ENCODE data around the gene KLHL40. TPM values are rescaled to one million over a fixed set of nuclear protein-coding genes. Genes with fewer than 3 reads are reported as not detected.

Gene KLHL40, protein sequence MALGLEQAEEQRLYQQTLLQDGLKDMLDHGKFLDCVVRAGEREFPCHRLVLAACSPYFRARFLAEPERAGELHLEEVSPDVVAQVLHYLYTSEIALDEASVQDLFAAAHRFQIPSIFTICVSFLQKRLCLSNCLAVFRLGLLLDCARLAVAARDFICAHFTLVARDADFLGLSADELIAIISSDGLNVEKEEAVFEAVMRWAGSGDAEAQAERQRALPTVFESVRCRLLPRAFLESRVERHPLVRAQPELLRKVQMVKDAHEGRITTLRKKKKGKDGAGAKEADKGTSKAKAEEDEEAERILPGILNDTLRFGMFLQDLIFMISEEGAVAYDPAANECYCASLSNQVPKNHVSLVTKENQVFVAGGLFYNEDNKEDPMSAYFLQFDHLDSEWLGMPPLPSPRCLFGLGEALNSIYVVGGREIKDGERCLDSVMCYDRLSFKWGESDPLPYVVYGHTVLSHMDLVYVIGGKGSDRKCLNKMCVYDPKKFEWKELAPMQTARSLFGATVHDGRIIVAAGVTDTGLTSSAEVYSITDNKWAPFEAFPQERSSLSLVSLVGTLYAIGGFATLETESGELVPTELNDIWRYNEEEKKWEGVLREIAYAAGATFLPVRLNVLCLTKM
- not detected for total RNA-seq
- not detected for polyA plus RNA-seq
- total RNA-seq: not detected

DNA sequence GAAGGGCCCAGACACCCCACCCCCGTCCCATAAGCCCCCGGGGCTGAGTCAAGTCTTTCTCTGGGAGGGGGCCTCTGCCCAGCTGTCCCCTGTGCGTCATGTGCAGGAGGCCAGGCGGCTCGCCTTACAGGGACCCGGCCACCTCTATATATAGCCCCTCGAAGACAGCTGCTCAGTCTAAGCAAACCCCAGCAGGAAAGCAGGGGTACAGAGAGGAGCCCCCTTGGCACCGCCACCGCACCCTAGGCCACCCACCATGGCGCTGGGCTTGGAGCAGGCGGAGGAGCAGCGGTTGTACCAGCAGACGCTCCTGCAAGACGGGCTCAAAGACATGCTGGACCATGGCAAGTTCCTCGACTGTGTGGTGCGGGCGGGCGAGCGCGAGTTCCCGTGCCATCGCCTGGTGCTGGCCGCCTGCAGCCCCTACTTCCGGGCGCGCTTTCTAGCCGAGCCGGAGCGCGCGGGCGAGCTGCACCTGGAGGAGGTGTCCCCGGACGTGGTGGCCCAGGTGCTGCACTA lies at the start of gene KLHL40:
Gene KLHL40, plus strand, starts transcription at position 175 of the 519 bp plus-strand sequence. Its CDS starts 82 bp downstream, at position 257.
- ATAC-seq (no peak), DNase-seq (no peak)
- peaks cover 9 to 24% (median 15%) of the 10 kb centered on the region in 5 donors for H3K27me3 Mint-ChIP-seq
- intact Hi-C loops (cut with micrococcal nuclease): no loop called here
- no peak within 1 kb of the TSS for H3K27ac Mint-ChIP-seq
- H3K9me3 Mint-ChIP-seq: peaks cover 0 to 4% (median 0%) of the 10 kb centered on the region in 11 donors
- Histone ChIP-seq H3K36me3 (ENCODE audit: control insufficient read depth in 2 of 3, insufficient read depth in 3 of 3, low read length in 3 of 3) (no peaks in the 10 kb centered on the region), H3K27me3 (ENCODE audit: control insufficient read depth in 2 of 2, insufficient read depth in 2 of 2, low read length in 2 of 2) (no peaks in the 10 kb centered on the region), H3K4me3 (ENCODE audit: low read length) (no peak within 1 kb of the TSS), H3K4me1 (ENCODE audit: control insufficient read depth in 2 of 2, insufficient read depth in 2 of 2, low read length in 2 of 2) (no peaks in the 10 kb centered on the region), H3K9me3 (ENCODE audit: control insufficient read depth in 2 of 3, low read length in 3 of 3) (no peaks in the 10 kb centered on the region), H3K27ac (ENCODE audit: low read depth, low read length) (no peak within 1 kb of the TSS)
- peak within 1 kb of the TSS in 6 of 10 donors; percentile 28 to 55 (median 43) for H3K4me3 Mint-ChIP-seq
- peaks cover 0 to 6% (median 0%) of the 10 kb centered on the region in 5 donors for H3K36me3 Mint-ChIP-seq
- ChIA-PET POLR2A (no interaction called here), CTCF (no interaction called here)
- H3K4me1 Mint-ChIP-seq: peaks cover 0 to 6% (median 3%) of the 10 kb centered on the region in 7 donors

DNA sequence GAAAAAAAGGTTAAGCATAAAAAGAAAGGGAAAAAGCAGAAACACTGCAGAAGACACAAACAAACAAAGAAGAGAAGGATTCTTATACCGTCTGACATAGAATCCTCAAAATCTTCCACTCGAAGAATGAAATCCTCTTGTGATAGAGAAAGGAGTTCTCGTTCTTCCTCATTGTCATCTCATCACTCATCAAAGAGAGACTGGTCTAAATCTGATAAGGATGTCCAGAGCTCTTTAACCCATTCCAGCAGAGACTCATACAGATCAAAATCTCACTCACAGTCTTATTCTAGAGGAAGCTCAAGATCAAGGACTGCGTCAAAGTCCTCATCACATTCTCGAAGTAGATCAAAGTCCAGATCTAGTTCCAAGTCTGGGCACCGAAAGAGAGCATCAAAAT lies 48.3 kb upstream of the KLHL40 start:
- Mint-ChIP-seq H3K27ac (no peak overlapping the region), H3K9me3 (no peaks in the 10 kb centered on the region), H3K27me3 (no peaks in the 10 kb centered on the region), H3K4me1 (peaks cover 0 to 22% (median 15%) of the 10 kb centered on the region in 7 donors), H3K36me3 (peaks cover 5 to 28% (median 24%) of the 10 kb centered on the region in 5 donors), H3K4me3 (no peak overlapping the region)
- H3K27me3 ChIP-seq (ENCODE audit: control insufficient read depth in 2 of 2, insufficient read depth in 2 of 2, low read length in 2 of 2): no peaks in the 10 kb centered on the region
- H3K4me1 ChIP-seq (ENCODE audit: control insufficient read depth in 2 of 2, insufficient read depth in 2 of 2, low read length in 2 of 2): peaks cover 28 to 32% of the 10 kb centered on the region in 2 donors
- ATAC-seq: no peak
- POLR2A ChIA-PET: interaction anchor here (1.0 to 1.7 kb wide), 4 partner anchors 13 to 55 kb away, joined by 3 to 10 read pairs (median 4); partner anchors contain the start of genes NKTR and SEC22C
- CTCF ChIA-PET: no interaction called here
- peak overlapping the region; percentile 10 for H3K27ac ChIP-seq (ENCODE audit: low read depth, low read length)
- H3K9me3 ChIP-seq (ENCODE audit: control insufficient read depth in 2 of 3, low read length in 3 of 3): no peaks in the 10 kb centered on the region
- H3K36me3 ChIP-seq (ENCODE audit: control insufficient read depth in 2 of 3, insufficient read depth in 3 of 3, low read length in 3 of 3): peaks cover 28 to 75% (median 30%) of the 10 kb centered on the region in 3 experiments
- intact Hi-C loops (cut with micrococcal nuclease): loop anchor here in 1 of 2 donors (5.0 kb wide), 1 partner anchor 110 kb away; no protein-coding TSS in a partner anchor
- H3K4me3 ChIP-seq (ENCODE audit: low read length): no peak overlapping the region
- no peak for DNase-seq

DNA sequence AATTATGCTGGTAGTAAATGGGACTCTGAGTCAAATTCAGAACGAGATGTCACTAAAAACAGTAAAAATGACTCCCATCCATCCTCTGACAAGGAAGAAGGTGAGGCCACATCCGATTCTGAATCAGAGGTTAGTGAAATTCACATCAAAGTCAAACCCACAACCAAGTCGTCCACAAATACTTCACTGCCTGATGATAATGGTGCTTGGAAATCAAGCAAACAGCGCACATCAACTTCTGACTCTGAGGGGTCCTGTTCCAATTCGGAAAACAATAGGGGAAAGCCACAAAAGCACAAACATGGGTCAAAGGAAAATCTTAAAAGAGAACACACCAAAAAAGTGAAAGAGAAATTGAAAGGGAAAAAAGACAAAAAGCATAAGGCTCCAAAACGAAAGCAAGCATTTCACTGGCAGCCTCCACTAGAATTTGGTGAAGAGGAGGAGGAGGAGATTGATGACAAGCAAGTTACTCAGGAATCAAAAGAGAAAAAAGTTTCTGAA lies 46.9 kb upstream of the KLHL40 start:
- Mint-ChIP-seq H3K36me3 (peaks cover 5 to 32% (median 30%) of the 10 kb centered on the region in 5 donors), H3K27ac (no peak overlapping the region), H3K9me3 (no peaks in the 10 kb centered on the region), H3K4me3 (no peak overlapping the region), H3K4me1 (peaks cover 0 to 24% (median 15%) of the 10 kb centered on the region in 7 donors), H3K27me3 (no peaks in the 10 kb centered on the region)
- CTCF ChIA-PET: no interaction called here
- Histone ChIP-seq H3K27me3 (ENCODE audit: control insufficient read depth in 2 of 2, insufficient read depth in 2 of 2, low read length in 2 of 2) (no peaks in the 10 kb centered on the region), H3K9me3 (ENCODE audit: control insufficient read depth in 2 of 3, low read length in 3 of 3) (no peaks in the 10 kb centered on the region), H3K4me1 (ENCODE audit: control insufficient read depth in 2 of 2, insufficient read depth in 2 of 2, low read length in 2 of 2) (peaks cover 28 to 32% of the 10 kb centered on the region in 2 donors), H3K36me3 (ENCODE audit: control insufficient read depth in 2 of 3, insufficient read depth in 3 of 3, low read length in 3 of 3) (peaks cover 28 to 75% (median 31%) of the 10 kb centered on the region in 3 experiments), H3K27ac (ENCODE audit: low read depth, low read length) (peak overlapping the region; percentile 67), H3K4me3 (ENCODE audit: low read length) (peak overlapping the region; percentile 30)
- peak; percentile 78 for ATAC-seq
- DNase-seq: peak in 8 of 9 donors; percentile 36 to 67 (median 54)
- intact Hi-C loops (cut with micrococcal nuclease): loop anchor here (1.0 to 5.0 kb wide), 8 partner anchors 14 to 134 kb away; partner anchors contain the start of genes NKTR (in 2 of the 2), CCDC13 (in 1 of the 2) and SS18L2 (in 1 of the 2)
- POLR2A ChIA-PET: interaction anchor here (0.5 to 1.8 kb wide), 3 partner anchors 37 to 800 kb away, joined by 3 to 10 read pairs (median 5); partner anchors contain the start of genes NKTR and SS18L2

DNA sequence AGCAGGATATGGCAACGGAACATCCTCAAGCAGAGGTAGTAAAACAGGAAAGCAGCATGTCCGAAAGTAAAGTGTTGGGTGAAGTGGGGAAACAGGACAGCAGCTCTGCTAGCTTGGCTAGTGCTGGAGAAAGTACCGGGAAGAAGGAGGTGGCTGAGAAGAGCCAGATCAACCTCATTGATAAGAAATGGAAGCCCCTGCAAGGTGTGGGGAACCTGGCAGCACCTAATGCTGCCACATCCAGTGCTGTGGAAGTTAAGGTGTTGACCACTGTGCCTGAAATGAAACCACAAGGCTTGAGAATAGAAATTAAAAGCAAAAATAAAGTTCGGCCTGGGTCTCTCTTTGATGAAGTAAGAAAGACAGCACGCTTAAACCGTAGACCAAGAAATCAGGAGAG lies 46.1 kb upstream of the KLHL40 start:
- Histone ChIP-seq H3K36me3 (ENCODE audit: control insufficient read depth in 2 of 3, insufficient read depth in 3 of 3, low read length in 3 of 3) (peaks cover 24 to 74% (median 25%) of the 10 kb centered on the region in 3 experiments), H3K27ac (ENCODE audit: low read depth, low read length) (peak overlapping the region; percentile 67), H3K4me3 (ENCODE audit: low read length) (peak overlapping the region; percentile 30), H3K27me3 (ENCODE audit: control insufficient read depth in 2 of 2, insufficient read depth in 2 of 2, low read length in 2 of 2) (no peaks in the 10 kb centered on the region), H3K4me1 (ENCODE audit: control insufficient read depth in 2 of 2, insufficient read depth in 2 of 2, low read length in 2 of 2) (peaks cover 28 to 32% of the 10 kb centered on the region in 2 donors), H3K9me3 (ENCODE audit: control insufficient read depth in 2 of 3, low read length in 3 of 3) (no peaks in the 10 kb centered on the region)
- ATAC-seq: no peak
- peaks cover 0 to 19% (median 11%) of the 10 kb centered on the region in 7 donors for H3K4me1 Mint-ChIP-seq
- POLR2A ChIA-PET: interaction anchor here (0.5 to 1.8 kb wide), 2 partner anchors 48 to 800 kb away, joined by 3 to 5 read pairs; partner anchors contain the start of gene SS18L2
- H3K4me3 Mint-ChIP-seq: peak overlapping the region in 1 of 10 donors; percentile 18
- H3K9me3 Mint-ChIP-seq: peaks cover 0 to 3% (median 0%) of the 10 kb centered on the region in 11 donors
- peaks cover 0 to 30% (median 29%) of the 10 kb centered on the region in 5 donors for H3K36me3 Mint-ChIP-seq
- DNase-seq: no peak
- intact Hi-C loops (cut with micrococcal nuclease): loop anchor here (2.0 to 5.0 kb wide), 4 partner anchors 16 to 134 kb away; partner anchors contain the start of genes CCDC13 (in 1 of the 2) and SS18L2 (in 1 of the 2)
- H3K27ac Mint-ChIP-seq: no peak overlapping the region
- CTCF ChIA-PET: no interaction called here
- H3K27me3 Mint-ChIP-seq: no peaks in the 10 kb centered on the region

GRCh38 chr3:42640129-42640528 lies 45.2 kb upstream of the KLHL40 start:
- Mint-ChIP-seq H3K4me1 (peaks cover 0 to 17% (median 11%) of the 10 kb centered on the region in 7 donors), H3K27ac (peak overlapping the region in 6 of 9 donors; percentile 76 to 83 (median 80)), H3K27me3 (no peaks in the 10 kb centered on the region), H3K36me3 (peaks cover 7 to 35% (median 33%) of the 10 kb centered on the region in 5 donors), H3K9me3 (peaks cover 0 to 3% (median 0%) of the 10 kb centered on the region in 11 donors), H3K4me3 (peak overlapping the region in 5 of 10 donors; percentile 26 to 80 (median 50))
- H3K36me3 ChIP-seq (ENCODE audit: control insufficient read depth in 2 of 3, insufficient read depth in 3 of 3, low read length in 3 of 3): peaks cover 30 to 76% (median 32%) of the 10 kb centered on the region in 3 experiments
- ATAC-seq (no peak), DNase-seq (no peak)
- H3K4me1 ChIP-seq (ENCODE audit: control insufficient read depth in 2 of 2, insufficient read depth in 2 of 2, low read length in 2 of 2): peaks cover 28 to 32% of the 10 kb centered on the region in 2 donors
- POLR2A ChIA-PET: interaction anchor here (1.8 to 2.4 kb wide), 2 partner anchors 39 to 49 kb away, joined by 5 to 9 read pairs; partner anchors contain the start of genes NKTR and SS18L2
- no peaks in the 10 kb centered on the region for H3K27me3 ChIP-seq (ENCODE audit: control insufficient read depth in 2 of 2, insufficient read depth in 2 of 2, low read length in 2 of 2)
- H3K27ac ChIP-seq (ENCODE audit: low read depth, low read length): peak overlapping the region; percentile 67
- intact Hi-C loops (cut with micrococcal nuclease): no loop called here
- no peaks in the 10 kb centered on the region for H3K9me3 ChIP-seq (ENCODE audit: control insufficient read depth in 2 of 3, low read length in 3 of 3)
- CTCF ChIA-PET: interaction anchor here (1.0 kb wide), 1 partner anchor 20 kb away, joined by 3 read pairs; no protein-coding TSS in a partner anchor
- H3K4me3 ChIP-seq (ENCODE audit: low read length): no peak overlapping the region

Data from naive thymus-derived CD4-positive, alpha-beta T cell (primary cell).